ENCODE results near the gene ELMO1. TPM values are rescaled to one million over a fixed set of nuclear protein-coding genes. Genes with fewer than 3 reads are reported as not detected.

The ELMO1 gene
- total RNA-seq, 1 experiment from 2014 or later = not detected

GRCh38 chr7:37315772-37316715 lies 132.6 kb downstream of the ELMO1 start:
- no TSS peak for BruUV-seq (replicated peaks)
- H2AFZ ChIP-seq (ENCODE audit: low read length) = no peak overlapping the region
- H4K20me1 ChIP-seq (ENCODE audit: low read length) = no peaks in the 10 kb centered on the region
- H3K9ac ChIP-seq (ENCODE audit: low read length) = no peak overlapping the region
- no peaks in the 10 kb centered on the region for H3K4me1 ChIP-seq (ENCODE audit: insufficient read depth, low read length)
- no peaks in the 10 kb centered on the region for H3K27me3 ChIP-seq (ENCODE audit: low read length)
- no peak for TF ChIP-seq EZH2phosphoT487 (IDR thresholded peaks at IDR 0.05; ENCODE audit: borderline replicate concordance, low read length)
- TF ChIP-seq EZH2 (IDR thresholded peaks at IDR 0.05; ENCODE audit: low read length, unreplicated experiment) = no peak
- no peak for TF ChIP-seq CTCF (conservative IDR thresholded peaks at IDR 0.05; ENCODE audit: low read depth, low read length)
- POLR2A ChIA-PET (ENCODE audit: unreplicated experiment) = no interaction called here
- no peak overlapping the region for H3K4me3 ChIP-seq (ENCODE audit: low read length)
- DNase-seq (no peak), ATAC-seq (no peak)
- no peak overlapping the region for H3K27ac ChIP-seq (ENCODE audit: low read length)
- CTCF ChIA-PET = no interaction called here
- intact Hi-C loops (cut with micrococcal nuclease) = no loop called here
- no peaks in the 10 kb centered on the region for H3F3A ChIP-seq (ENCODE audit: low read length, unreplicated experiment)
- H3K4me2 ChIP-seq (ENCODE audit: low read length) = no peak overlapping the region
- no peaks in the 10 kb centered on the region for H3K36me3 ChIP-seq (ENCODE audit: low read depth, low read length)
- H3K9me3 ChIP-seq (ENCODE audit: low read length) = no peaks in the 10 kb centered on the region
- H3K9me2 ChIP-seq (replicated peaks; ENCODE audit: low read length) = no peaks in the 10 kb centered on the region
- no peaks in the 10 kb centered on the region for H3K79me2 ChIP-seq (ENCODE audit: low read length)

GRCh38 chr7:37312608-37313007 lies 136.1 kb downstream of the ELMO1 start:
- no TSS peak for BruUV-seq (replicated peaks)
- intact Hi-C loops (cut with micrococcal nuclease) = no loop called here
- H3K36me3 ChIP-seq (ENCODE audit: low read depth, low read length) = no peaks in the 10 kb centered on the region
- no peak overlapping the region for H2AFZ ChIP-seq (ENCODE audit: low read length)
- H3K9me2 ChIP-seq (replicated peaks; ENCODE audit: low read length) = no peaks in the 10 kb centered on the region
- no peak overlapping the region for H3K27ac ChIP-seq (ENCODE audit: low read length)
- H3K9ac ChIP-seq (ENCODE audit: low read length) = no peak overlapping the region
- H3K4me1 ChIP-seq (ENCODE audit: insufficient read depth, low read length) = no peaks in the 10 kb centered on the region
- H3K9me3 ChIP-seq (ENCODE audit: low read length) = no peaks in the 10 kb centered on the region
- ChIA-PET CTCF (no interaction called here), POLR2A (ENCODE audit: unreplicated experiment) (no interaction called here)
- no peaks in the 10 kb centered on the region for H3K79me2 ChIP-seq (ENCODE audit: low read length)
- no peaks in the 10 kb centered on the region for H3K27me3 ChIP-seq (ENCODE audit: low read length)
- TF ChIP-seq CTCF (conservative IDR thresholded peaks at IDR 0.05; ENCODE audit: low read depth, low read length) (no peak), EZH2 (IDR thresholded peaks at IDR 0.05; ENCODE audit: low read length, unreplicated experiment) (no peak), EZH2phosphoT487 (IDR thresholded peaks at IDR 0.05; ENCODE audit: borderline replicate concordance, low read length) (no peak)
- DNase-seq = no peak
- no peaks in the 10 kb centered on the region for H4K20me1 ChIP-seq (ENCODE audit: low read length)
- no peak for ATAC-seq
- H3K4me2 ChIP-seq (ENCODE audit: low read length) = no peak overlapping the region
- H3K4me3 ChIP-seq (ENCODE audit: low read length) = no peak overlapping the region
- H3F3A ChIP-seq (ENCODE audit: low read length, unreplicated experiment) = no peaks in the 10 kb centered on the region

- H3K79me2 ChIP-seq (ENCODE audit: low read length) = no peaks in the 10 kb centered on the region
- no peaks in the 10 kb centered on the region for H3K4me1 ChIP-seq (ENCODE audit: insufficient read depth, low read length)
- CTCF ChIA-PET = no interaction called here
These were observed 137.3 kb downstream of the ELMO1 start for GRCh38 chr7:37311355-37311754.

More at GRCh38 chr7:37311355-37311754, 137.3 kb downstream of the ELMO1 start:
- BruUV-seq (replicated peaks) = no TSS peak
- H3K9me3 ChIP-seq (ENCODE audit: low read length) = no peaks in the 10 kb centered on the region
- H3K9ac ChIP-seq (ENCODE audit: low read length) = no peak overlapping the region
- H3K9me2 ChIP-seq (replicated peaks; ENCODE audit: low read length) = no peaks in the 10 kb centered on the region
- no peaks in the 10 kb centered on the region for H4K20me1 ChIP-seq (ENCODE audit: low read length)
- H3K27me3 ChIP-seq (ENCODE audit: low read length) = no peaks in the 10 kb centered on the region
- POLR2A ChIA-PET (ENCODE audit: unreplicated experiment) = no interaction called here
- H2AFZ ChIP-seq (ENCODE audit: low read length) = no peak overlapping the region
- TF ChIP-seq EZH2phosphoT487 (IDR thresholded peaks at IDR 0.05; ENCODE audit: borderline replicate concordance, low read length) = no peak
- no peak for TF ChIP-seq CTCF (conservative IDR thresholded peaks at IDR 0.05; ENCODE audit: low read depth, low read length)
- TF ChIP-seq EZH2 (IDR thresholded peaks at IDR 0.05; ENCODE audit: low read length, unreplicated experiment) = no peak
- ATAC-seq = no peak
- intact Hi-C loops (cut with micrococcal nuclease) = no loop called here
- H3K36me3 ChIP-seq (ENCODE audit: low read depth, low read length) = no peaks in the 10 kb centered on the region
- no peak overlapping the region for H3K27ac ChIP-seq (ENCODE audit: low read length)
- no peak for DNase-seq
- no peaks in the 10 kb centered on the region for H3F3A ChIP-seq (ENCODE audit: low read length, unreplicated experiment)
- no peak overlapping the region for H3K4me3 ChIP-seq (ENCODE audit: low read length)
- no peak overlapping the region for H3K4me2 ChIP-seq (ENCODE audit: low read length)
